ENCODE results near the gene SVEP1. TPM values are rescaled to one million over a fixed set of nuclear protein-coding genes. Genes with fewer than 3 reads are reported as not detected.

SVEP1 gene
- total and polyA plus RNA-seq, 2 experiments from 2014 or later = 0.18 to 0.63 TPM

DNA sequence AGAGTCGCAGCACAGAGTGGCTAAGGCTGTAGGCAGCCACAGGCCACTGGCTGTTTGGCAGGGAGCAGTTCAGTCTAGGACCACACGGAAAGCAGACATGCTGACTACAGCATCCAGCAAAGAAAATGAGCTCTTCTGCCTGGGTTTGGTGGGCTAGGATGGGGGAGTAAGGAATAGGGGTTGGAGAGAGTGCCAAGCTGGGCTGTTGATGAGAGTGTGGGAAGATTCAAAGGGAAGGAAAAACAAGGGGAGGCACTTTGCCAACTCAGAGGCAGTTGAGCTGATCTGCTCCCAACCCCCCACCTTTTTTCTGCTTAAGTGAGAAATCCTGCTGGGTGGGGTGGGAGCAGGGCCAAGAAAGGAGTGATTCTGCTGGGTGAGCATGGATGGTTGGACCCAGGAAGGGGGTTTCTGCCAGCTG is 35.9 kb downstream of the SVEP1 start (continued):
- TF ChIP-seq, protein P1, sequence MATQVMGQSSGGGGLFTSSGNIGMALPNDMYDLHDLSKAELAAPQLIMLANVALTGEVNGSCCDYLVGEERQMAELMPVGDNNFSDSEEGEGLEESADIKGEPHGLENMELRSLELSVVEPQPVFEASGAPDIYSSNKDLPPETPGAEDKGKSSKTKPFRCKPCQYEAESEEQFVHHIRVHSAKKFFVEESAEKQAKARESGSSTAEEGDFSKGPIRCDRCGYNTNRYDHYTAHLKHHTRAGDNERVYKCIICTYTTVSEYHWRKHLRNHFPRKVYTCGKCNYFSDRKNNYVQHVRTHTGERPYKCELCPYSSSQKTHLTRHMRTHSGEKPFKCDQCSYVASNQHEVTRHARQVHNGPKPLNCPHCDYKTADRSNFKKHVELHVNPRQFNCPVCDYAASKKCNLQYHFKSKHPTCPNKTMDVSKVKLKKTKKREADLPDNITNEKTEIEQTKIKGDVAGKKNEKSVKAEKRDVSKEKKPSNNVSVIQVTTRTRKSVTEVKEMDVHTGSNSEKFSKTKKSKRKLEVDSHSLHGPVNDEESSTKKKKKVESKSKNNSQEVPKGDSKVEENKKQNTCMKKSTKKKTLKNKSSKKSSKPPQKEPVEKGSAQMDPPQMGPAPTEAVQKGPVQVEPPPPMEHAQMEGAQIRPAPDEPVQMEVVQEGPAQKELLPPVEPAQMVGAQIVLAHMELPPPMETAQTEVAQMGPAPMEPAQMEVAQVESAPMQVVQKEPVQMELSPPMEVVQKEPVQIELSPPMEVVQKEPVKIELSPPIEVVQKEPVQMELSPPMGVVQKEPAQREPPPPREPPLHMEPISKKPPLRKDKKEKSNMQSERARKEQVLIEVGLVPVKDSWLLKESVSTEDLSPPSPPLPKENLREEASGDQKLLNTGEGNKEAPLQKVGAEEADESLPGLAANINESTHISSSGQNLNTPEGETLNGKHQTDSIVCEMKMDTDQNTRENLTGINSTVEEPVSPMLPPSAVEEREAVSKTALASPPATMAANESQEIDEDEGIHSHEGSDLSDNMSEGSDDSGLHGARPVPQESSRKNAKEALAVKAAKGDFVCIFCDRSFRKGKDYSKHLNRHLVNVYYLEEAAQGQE (IDR thresholded peaks at IDR 0.05; ENCODE audit: unreplicated experiment) = no peak
- no peak for TF ChIP-seq ETS1 (IDR thresholded peaks at IDR 0.05)
- TF ChIP-seq, protein P2, sequence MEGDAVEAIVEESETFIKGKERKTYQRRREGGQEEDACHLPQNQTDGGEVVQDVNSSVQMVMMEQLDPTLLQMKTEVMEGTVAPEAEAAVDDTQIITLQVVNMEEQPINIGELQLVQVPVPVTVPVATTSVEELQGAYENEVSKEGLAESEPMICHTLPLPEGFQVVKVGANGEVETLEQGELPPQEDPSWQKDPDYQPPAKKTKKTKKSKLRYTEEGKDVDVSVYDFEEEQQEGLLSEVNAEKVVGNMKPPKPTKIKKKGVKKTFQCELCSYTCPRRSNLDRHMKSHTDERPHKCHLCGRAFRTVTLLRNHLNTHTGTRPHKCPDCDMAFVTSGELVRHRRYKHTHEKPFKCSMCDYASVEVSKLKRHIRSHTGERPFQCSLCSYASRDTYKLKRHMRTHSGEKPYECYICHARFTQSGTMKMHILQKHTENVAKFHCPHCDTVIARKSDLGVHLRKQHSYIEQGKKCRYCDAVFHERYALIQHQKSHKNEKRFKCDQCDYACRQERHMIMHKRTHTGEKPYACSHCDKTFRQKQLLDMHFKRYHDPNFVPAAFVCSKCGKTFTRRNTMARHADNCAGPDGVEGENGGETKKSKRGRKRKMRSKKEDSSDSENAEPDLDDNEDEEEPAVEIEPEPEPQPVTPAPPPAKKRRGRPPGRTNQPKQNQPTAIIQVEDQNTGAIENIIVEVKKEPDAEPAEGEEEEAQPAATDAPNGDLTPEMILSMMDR (conservative IDR thresholded peaks at IDR 0.05; ENCODE audit: low read depth in 2 of 2) = no peak
- no peak for TF ChIP-seq ZNF114 (CRISPR knock-in tag; IDR thresholded peaks at IDR 0.05)
- TF ChIP-seq EZH2 (IDR thresholded peaks at IDR 0.05; ENCODE audit: low read depth, unreplicated experiment) = no peak
- TF ChIP-seq NANOG (IDR thresholded peaks at IDR 0.05; ENCODE audit: borderline replicate concordance) = no peak
- TF ChIP-seq POLR2AphosphoS5 (IDR thresholded peaks at IDR 0.05; ENCODE audit: low read depth) = no peak
- no peak for TF ChIP-seq STAT1 (IDR thresholded peaks at IDR 0.05; ENCODE audit: unreplicated experiment)

DNA sequence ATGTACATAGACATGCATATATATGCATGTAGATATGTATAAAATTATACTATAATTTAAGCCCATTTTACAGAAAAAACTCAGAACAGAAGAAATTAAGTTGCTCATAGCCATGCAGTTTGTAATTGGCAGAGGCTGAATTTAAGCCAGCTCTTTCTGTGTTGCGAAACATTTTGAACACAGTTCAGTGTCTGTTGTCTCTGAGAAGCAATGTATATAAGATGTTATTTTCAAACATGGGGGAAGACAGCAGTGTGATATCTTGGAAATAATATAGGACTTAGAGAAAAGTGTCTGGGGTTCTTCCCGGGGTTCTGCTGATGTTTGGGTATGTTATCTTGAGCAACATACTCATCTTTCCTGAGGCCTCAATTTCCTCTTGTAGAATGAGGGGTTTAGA is 37.6 kb downstream of the SVEP1 start:
- no peaks in the 10 kb centered on the region for H3K4me1 Mint-ChIP-seq
- DNase-seq (ENCODE audit: low spot score) = no peak
- no peak overlapping the region for H3K27ac Mint-ChIP-seq
- Histone ChIP-seq H3K79me2 (replicated peaks; ENCODE audit: insufficient read depth) (no peaks in the 10 kb centered on the region), H4K20me1 (replicated peaks; ENCODE audit: insufficient read depth) (no peaks in the 10 kb centered on the region), H3K9me2 (ENCODE audit: insufficient read depth) (0 out of 2 replicates have a peak, but pooled peaks cover 8% of the 10 kb centered on the region), H3K27me3 (ENCODE audit: insufficient read depth) (no peaks in the 10 kb centered on the region), H2AFZ (no peak overlapping the region), H3F3A (replicated peaks; ENCODE audit: low read depth) (no peaks in the 10 kb centered on the region), H3K4me1 (ENCODE audit: insufficient read depth) (peaks cover 10% of the 10 kb centered on the region; the same call in 1 of the 2 replicates), H3K27ac (ENCODE audit: low read depth) (no peak overlapping the region), H3K4me2 (no peak overlapping the region), H3K36me3 (ENCODE audit: insufficient read depth) (no peaks in the 10 kb centered on the region), H3K4me3 (no peak overlapping the region)
- no peak for ATAC-seq
- H3K4me3 Mint-ChIP-seq = no peak overlapping the region
- no peaks in the 10 kb centered on the region for H3K27me3 Mint-ChIP-seq (ENCODE audit: insufficient read depth, low read depth, poor library complexity)
- no peaks in the 10 kb centered on the region for H3K9me3 Mint-ChIP-seq
- H3K36me3 Mint-ChIP-seq (ENCODE audit: low read depth) = no peaks in the 10 kb centered on the region
- TF ChIP-seq ZNF331 (CRISPR knock-in tag; IDR thresholded peaks at IDR 0.05; ENCODE audit: low read depth) (no peak), EZH2phosphoT487 (IDR thresholded peaks at IDR 0.05; ENCODE audit: unreplicated experiment) (no peak), NANOG (IDR thresholded peaks at IDR 0.05; ENCODE audit: borderline replicate concordance) (no peak), JUNB (IDR thresholded peaks at IDR 0.05; ENCODE audit: unreplicated experiment) (no peak)
- TF ChIP-seq, protein P2 (conservative IDR thresholded peaks at IDR 0.05; ENCODE audit: low read depth in 2 of 2) = no peak
